HepG2 (cell line): ENCODE measurements around the gene ARHGAP4. TPM values are rescaled to one million over a fixed set of nuclear protein-coding genes. Genes with fewer than 3 reads are reported as not detected.

Experiments
- ATAC-seq: fragments of 200-7000 bp; cut with Tn5 transposase; 3 replicates; pipeline ENCODE4 v1.9.1; 2020; ENCODE audit warnings: mild to moderate bottlenecking, moderate library complexity
- BruUV-seq: library from RNA; stranded (reverse); fragments of 400-500 nt; replicated peaks from 2 replicates; lab custom pipeline; 2021; lab: Mats Ljungman, UMichigan
- CTCF ChIA-PET: fragments of 300-600 bp; formaldehyde crosslinking; extraction: SDS; loops from one replicate; lab custom pipeline; 2021; ENCODE audit warnings: low total read pairs, inconsistent platforms, low intra/inter-chr PET ratio; lab: Yijun Ruan, JAX
- POLR2A ChIA-PET: fragments of 350-600 bp; sonication (Branson Sonifier 250); formaldehyde crosslinking; loops from one replicate; lab custom pipeline; 2020; ENCODE audit warnings: antibody characterized with exemption, inconsistent platforms; lab: Yijun Ruan, JAX
- DNase-seq: peaks from one replicate; pipeline ENCODE4 v3.0.0-alpha.2; 2015; ENCODE audit warnings: low spot score
- FAIRE-seq: peaks from 3 replicates; lab custom pipeline; 2011; peaks lifted over from hg19 to GRCh38; lab: Jason Lieb, UNC
- H2AFZ ChIP-seq: one replicate; pipeline ENCODE4 v1.6.1; 2011; ENCODE audit warnings: low read length, inconsistent platforms
- H3K27ac ChIP-seq: fragments of 300-600 bp; 3 replicates; pipeline ENCODE4 v1.8.0; 2011; ENCODE audit warnings: mixed run types, mild to moderate bottlenecking, mixed read lengths, low read length, inconsistent platforms; ENCODE audit not compliant: insufficient read depth; ENCODE audit errors: extremely low read length
- H3K27me3 ChIP-seq, 2 experiments: fragments of 200-600 bp in 1 of 2; 2 replicates in 1 of 2; 3 replicates in 1 of 2; pipeline versions ENCODE4 v1.6.0 to v1.8.0; 2011; ENCODE audit warnings: low read length in 2 of 2, mild to moderate bottlenecking in 2 of 2, moderate library complexity in 2 of 2, inconsistent platforms in 1 of 2; ENCODE audit not compliant: insufficient read depth in 2 of 2, control insufficient read depth in 1 of 2
- H3K36me3 ChIP-seq, 2 experiments: fragments of 200-600 bp in 1 of 2; replicated peaks in 1 of 2; 2 replicates in 1 of 2; 3 replicates in 1 of 2; pipeline versions ENCODE4 v1.5.1 to v1.8.0; 2011; ENCODE audit warnings: low read length in 2 of 2, inconsistent platforms in 1 of 2; ENCODE audit not compliant: insufficient read depth in 2 of 2, control insufficient read depth in 1 of 2
- H3K4me1 ChIP-seq: 2 replicates; pipeline ENCODE4 v1.5.1; 2012; ENCODE audit warnings: low read length, inconsistent platforms; ENCODE audit not compliant: insufficient read depth
- H3K4me2 ChIP-seq: 2 replicates; pipeline ENCODE4 v1.6.0; 2011; ENCODE audit warnings: low read depth, low read length, inconsistent platforms
- H3K4me3 ChIP-seq, 3 experiments: fragments of 200-600 bp in 1 of 3; sonication (generic), shearing (Covaris generic) in 1 of 3; replicated peaks in 1 of 3; 2 replicates each; pipeline ENCODE4 v1.5.1; 2011 to 2016; ENCODE audit warnings: low read length in 3 of 3, inconsistent platforms in 2 of 3, low read depth in 2 of 3, mild to moderate bottlenecking in 2 of 3, control low read depth in 1 of 3, mixed read lengths in 1 of 3; ENCODE audit not compliant: insufficient read depth in 1 of 3
- H3K79me2 ChIP-seq: one replicate; pipeline ENCODE4 v1.6.1; 2011; ENCODE audit warnings: low read length, inconsistent platforms; ENCODE audit not compliant: insufficient read depth
- H3K9ac ChIP-seq: 2 replicates; pipeline ENCODE4 v1.6.0; 2011; ENCODE audit warnings: mild to moderate bottlenecking, low read depth, low read length, inconsistent platforms; ENCODE audit not compliant: insufficient read depth
- H3K9me3 ChIP-seq: 2 replicates; pipeline ENCODE4 v1.5.1; 2012; ENCODE audit warnings: mild to moderate bottlenecking, low read length
- H4K20me1 ChIP-seq: 2 replicates; pipeline ENCODE4 v1.6.0; 2011; ENCODE audit warnings: inconsistent platforms, mild to moderate bottlenecking, low read length, moderate library complexity; ENCODE audit not compliant: insufficient read depth
- RBFOX2 ChIP-seq: fragments of 200-400 bp; formaldehyde crosslinking; IDR thresholded peaks from 2 replicates; pipeline ENCODE4 v1.6.1; 2017; ENCODE audit warnings: low read depth, mild to moderate bottlenecking, low read length
- ZNF780A ChIP-seq: sonication (generic); formaldehyde crosslinking; IDR thresholded peaks from 2 replicates; pipeline ENCODE4 v1.8.0; 2022; ENCODE audit warnings: mild to moderate bottlenecking, missing genetic modification reagents, moderate library complexity
- WGBS: methylation state at CpG from one replicate; pipeline ENCODE4 v1.1.6; 2017; ENCODE audit warnings: low lambda C conversion rate; 5-methylcytosine and 5-hydroxymethylcytosine counted together
- in situ Hi-C: cut with HindIII; loops from 2 replicates; pipeline ENCODE4 v1.10.0; 2017; ENCODE audit warnings: low pct_unique_long_range_greater_than_20kb; ENCODE audit not compliant: extremely low pct_ligation_motif_present
- intact Hi-C: fragments of 100-400 bp; cut with micrococcal nuclease; formaldehyde crosslinking; loops from one replicate; pipeline ENCODE4 v1.10.0; 2022; ENCODE audit not compliant: unreplicated experiment
- polyA plus RNA-seq, 8 experiments: library from polyadenylated mRNA; depleted of rRNA in 3 of 8; stranded (reverse) in 7 of 8; unstranded in 1 of 8; fragments of >200 nt; fragmentation: Illumina TruSeq in 4 of 8; extraction: Trizol in 4 of 8; gene quantifications; 2 replicates each; pipeline versions ENCODE4 v1.2.1 to v1.2.3, GENCODE V29; 2011 to 2016; ENCODE audit warnings: low read depth in 4 of 8, missing spikeins in 1 of 8, mixed read lengths in 1 of 8; ENCODE audit not compliant: insufficient read depth in 1 of 8
- total RNA-seq, 5 experiments: library from RNA; depleted of rRNA; stranded (reverse); fragments of >200 nt; fragmentation: Illumina TruSeq; extraction: Trizol; gene quantifications; 2 replicates each; pipeline ENCODE4 v1.2.3, GENCODE V29; 2016; ENCODE audit warnings: low read depth in 1 of 5
- TF ChIP-seq, protein P1 (sequence below): sonication (generic); formaldehyde crosslinking; IDR thresholded peaks from 2 replicates; pipeline ENCODE4 v1.4.0; 2020; ENCODE audit warnings: missing genetic modification reagents
- TF ChIP-seq, protein P2 (sequence below): sonication (generic); formaldehyde crosslinking; IDR thresholded peaks from 2 replicates; pipeline ENCODE4 v1.8.1; 2023; ENCODE audit warnings: mild to moderate bottlenecking, missing genetic modification reagents

ARHGAP4 gene
- total and polyA plus RNA-seq, 2 of the 13 experiments (the other 11 are each of a cell fraction or from before 2014, with no cell fraction given), result 0.57 to 0.64 TPM

DNA sequence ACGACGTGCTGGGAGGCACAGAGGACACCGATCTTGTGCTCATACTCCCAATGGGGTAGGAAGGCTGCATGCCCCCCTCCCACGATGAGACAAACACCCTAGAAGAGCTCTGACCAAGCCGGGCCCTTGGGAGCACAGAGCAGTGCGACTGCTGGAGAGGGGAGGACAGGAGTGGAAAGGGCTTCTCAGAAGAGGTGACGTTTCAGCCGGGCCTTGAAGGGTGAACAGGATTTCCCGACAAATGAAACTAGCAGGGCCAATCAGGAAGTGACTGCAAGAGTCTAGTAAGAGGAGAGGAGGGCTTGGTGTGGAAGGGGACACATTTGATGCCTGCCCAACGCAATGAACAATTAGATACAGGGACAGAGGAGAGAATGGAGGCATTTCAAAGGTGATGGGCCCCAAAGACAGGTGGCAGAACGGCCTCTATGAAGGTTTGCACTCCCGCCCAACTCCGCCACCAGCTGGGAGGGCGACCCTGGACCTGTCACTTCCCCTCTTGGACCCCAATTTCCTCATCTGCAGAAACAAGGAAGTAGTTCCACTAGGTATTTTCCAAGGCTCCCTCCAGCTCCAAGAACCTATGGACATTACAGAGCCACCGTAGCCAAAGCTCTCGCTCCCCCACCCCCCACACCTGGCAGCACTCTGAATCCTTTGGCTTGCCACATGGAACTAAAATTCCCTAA is 41.6 kb upstream of the ARHGAP4 start:
- no peak overlapping the region for H3K9ac ChIP-seq
- peak overlapping the region; percentile 88 for H3K4me2 ChIP-seq
- WGBS, result 82% methylated on average over 5 of the region's 16 CpGs
- no peaks in the 10 kb centered on the region for H3K9me3 ChIP-seq
- H3K79me2 ChIP-seq, result peaks cover 66% of the 10 kb centered on the region
- H3K27ac ChIP-seq, result no peak overlapping the region
- TF ChIP-seq, protein P1, sequence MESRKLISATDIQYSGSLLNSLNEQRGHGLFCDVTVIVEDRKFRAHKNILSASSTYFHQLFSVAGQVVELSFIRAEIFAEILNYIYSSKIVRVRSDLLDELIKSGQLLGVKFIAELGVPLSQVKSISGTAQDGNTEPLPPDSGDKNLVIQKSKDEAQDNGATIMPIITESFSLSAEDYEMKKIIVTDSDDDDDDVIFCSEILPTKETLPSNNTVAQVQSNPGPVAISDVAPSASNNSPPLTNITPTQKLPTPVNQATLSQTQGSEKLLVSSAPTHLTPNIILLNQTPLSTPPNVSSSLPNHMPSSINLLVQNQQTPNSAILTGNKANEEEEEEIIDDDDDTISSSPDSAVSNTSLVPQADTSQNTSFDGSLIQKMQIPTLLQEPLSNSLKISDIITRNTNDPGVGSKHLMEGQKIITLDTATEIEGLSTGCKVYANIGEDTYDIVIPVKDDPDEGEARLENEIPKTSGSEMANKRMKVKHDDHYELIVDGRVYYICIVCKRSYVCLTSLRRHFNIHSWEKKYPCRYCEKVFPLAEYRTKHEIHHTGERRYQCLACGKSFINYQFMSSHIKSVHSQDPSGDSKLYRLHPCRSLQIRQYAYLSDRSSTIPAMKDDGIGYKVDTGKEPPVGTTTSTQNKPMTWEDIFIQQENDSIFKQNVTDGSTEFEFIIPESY (CRISPR knock-in tag), result peak; percentile 82
- no peak for TF ChIP-seq ZNF780A (CRISPR knock-in tag)
- no peaks in the 10 kb centered on the region; a peak in 1 of 5 replicates for H3K27me3 ChIP-seq
- no peak overlapping the region; a peak in 1 of 6 replicates for H3K4me3 ChIP-seq
- ATAC-seq (no peak), FAIRE-seq (no peak), DNase-seq (no peak)
- H2AFZ ChIP-seq, result no peak overlapping the region
- POLR2A ChIA-PET, result interaction anchor here (1.4 to 1.7 kb wide), 3 partner anchors 9 to 45 kb away, joined by 3 to 5 read pairs (median 4); no protein-coding TSS in a partner anchor
- intact Hi-C loops, result no loop called here
- CTCF ChIA-PET, result no interaction called here
- peaks cover 36% of the 10 kb centered on the region for H3K4me1 ChIP-seq
- in situ Hi-C loops, result no loop called here
- TSS peak; percentile 12 for BruUV-seq
- H3K36me3 ChIP-seq, result peaks cover 3 to 34% of the 10 kb centered on the region in 2 experiments; a peak in 4 of 5 replicates
- H4K20me1 ChIP-seq, result peaks cover 48% of the 10 kb centered on the region

DNA sequence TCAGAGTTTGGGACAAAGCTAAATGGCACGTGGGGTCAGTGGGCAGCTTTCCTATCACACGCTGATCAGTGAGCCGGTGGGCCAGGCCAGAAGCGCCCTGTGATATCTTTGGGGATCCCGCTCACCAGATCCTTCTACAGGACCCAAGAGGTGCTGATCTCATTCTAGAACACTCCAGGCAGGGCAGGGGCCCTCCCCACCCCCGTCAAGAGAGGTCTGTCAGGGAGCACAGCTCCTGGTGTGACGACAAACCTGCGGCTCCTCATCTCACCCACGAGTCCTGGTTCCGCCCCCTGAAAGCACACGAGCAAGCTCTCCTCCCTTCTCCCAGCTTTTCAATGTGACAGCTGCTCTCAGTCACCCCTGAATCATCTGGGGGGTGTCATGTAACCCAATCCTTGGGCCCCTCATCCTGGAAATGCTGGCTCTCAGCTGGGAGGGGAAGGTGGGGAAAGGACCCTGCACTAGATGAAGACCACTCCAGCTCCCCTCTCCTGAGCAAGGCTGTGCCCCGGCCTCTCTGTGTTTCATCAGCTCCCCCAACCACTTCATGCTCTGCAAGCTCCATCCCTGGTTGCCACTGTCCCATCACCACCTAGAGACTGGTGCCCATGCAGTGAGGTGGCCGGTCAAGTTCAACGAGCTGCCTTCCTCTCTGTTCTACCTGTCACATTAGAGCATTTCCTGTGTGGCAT is 40.9 kb upstream of the ARHGAP4 start:
- H4K20me1 ChIP-seq, result peaks cover 48% of the 10 kb centered on the region
- POLR2A ChIA-PET, result interaction anchor here (1.0 to 1.4 kb wide), 3 partner anchors 9 to 201 kb away, joined by 3 to 5 read pairs (median 4); no protein-coding TSS in a partner anchor
- no peak overlapping the region for H2AFZ ChIP-seq
- H3K79me2 ChIP-seq, result peaks cover 66% of the 10 kb centered on the region
- FAIRE-seq (no peak), DNase-seq (no peak), ATAC-seq (no peak)
- TF ChIP-seq, protein P2, sequence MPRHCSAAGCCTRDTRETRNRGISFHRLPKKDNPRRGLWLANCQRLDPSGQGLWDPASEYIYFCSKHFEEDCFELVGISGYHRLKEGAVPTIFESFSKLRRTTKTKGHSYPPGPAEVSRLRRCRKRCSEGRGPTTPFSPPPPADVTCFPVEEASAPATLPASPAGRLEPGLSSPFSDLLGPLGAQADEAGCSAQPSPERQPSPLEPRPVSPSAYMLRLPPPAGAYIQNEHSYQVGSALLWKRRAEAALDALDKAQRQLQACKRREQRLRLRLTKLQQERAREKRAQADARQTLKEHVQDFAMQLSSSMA (CRISPR knock-in tag), result no peak
- 0 out of 2 replicates have a peak, but pooled peaks have one; percentile 24 for TF ChIP-seq RBFOX2
- BruUV-seq, result no TSS peak
- in situ Hi-C loops, result no loop called here
- intact Hi-C loops, result no loop called here
- no peaks in the 10 kb centered on the region; a peak in 1 of 5 replicates for H3K27me3 ChIP-seq
- H3K9ac ChIP-seq, result no peak overlapping the region
- H3K4me2 ChIP-seq, result peak overlapping the region; percentile 88; the same call in 1 of the 2 replicates
- peaks cover 36% of the 10 kb centered on the region for H3K4me1 ChIP-seq
- 80% methylated on average over 2 of the region's 14 CpGs for WGBS
- peaks cover 7 to 41% of the 10 kb centered on the region in 2 experiments; a peak in 4 of 5 replicates for H3K36me3 ChIP-seq
- no peak overlapping the region; a peak in 1 of 6 replicates for H3K4me3 ChIP-seq
- no peak overlapping the region for H3K27ac ChIP-seq
- no peaks in the 10 kb centered on the region for H3K9me3 ChIP-seq
- CTCF ChIA-PET, result no interaction called here
